Smooth muscle cell (in vitro differentiated cells): Measurements from ENCODE around the gene MAML3. TPM values are rescaled to one million over a fixed set of nuclear protein-coding genes. Genes with fewer than 3 reads are reported as not detected.

Experiments used
- DNase-seq: peaks from one replicate; lab custom pipeline; 2025; ENCODE audit not compliant: unreplicated experiment; lab: John Stamatoyannopoulos, UW
- H2AFZ ChIP-seq: fragments of 200-600 bp; sonication (generic); 2 replicates; pipeline ENCODE4 v1.6.0; 2016; ENCODE audit warnings: antibody characterized with exemption, low read depth, mild to moderate bottlenecking
- H3F3A ChIP-seq: fragments of 200-600 bp; sonication (generic); 2 replicates; pipeline ENCODE4 v1.6.0; 2017; ENCODE audit warnings: antibody characterized with exemption, low read depth
- H3K27ac ChIP-seq: fragments of 200-600 bp; sonication (generic); 2 replicates; pipeline ENCODE4 v1.5.1; 2016; ENCODE audit warnings: low read depth, mild to moderate bottlenecking
- H3K27me3 ChIP-seq: fragments of 200-600 bp; sonication (generic); 2 replicates; pipeline ENCODE4 v1.6.1; 2016; ENCODE audit warnings: low read depth, mild to moderate bottlenecking
- H3K36me3 ChIP-seq: fragments of 200-600 bp; sonication (generic); 2 replicates; pipeline ENCODE4 v1.5.1; 2016; ENCODE audit warnings: low read depth
- H3K4me1 ChIP-seq: fragments of 200-600 bp; sonication (generic); 2 replicates; pipeline ENCODE4 v1.5.1; 2016; ENCODE audit warnings: low read depth
- H3K4me2 ChIP-seq: fragments of 200-600 bp; sonication (generic); 2 replicates; pipeline ENCODE4 v1.6.0; 2016; ENCODE audit warnings: mild to moderate bottlenecking
- H3K4me3 ChIP-seq: fragments of 200-600 bp; sonication (generic); 2 replicates; pipeline ENCODE4 v1.5.1; 2016; ENCODE audit warnings: mild to moderate bottlenecking
- H3K79me2 ChIP-seq: fragments of 200-600 bp; sonication (generic); 2 replicates; pipeline ENCODE4 v1.6.0; 2016; ENCODE audit warnings: low read depth, mild to moderate bottlenecking
- H3K9ac ChIP-seq: fragments of 200-600 bp; sonication (generic); 2 replicates; pipeline ENCODE4 v1.6.0; 2016; ENCODE audit warnings: low read depth
- H3K9me3 ChIP-seq: fragments of 200-600 bp; sonication (generic); replicated peaks from 2 replicates; pipeline ENCODE4 v1.5.1; 2016; ENCODE audit warnings: low read depth
- H4K20me1 ChIP-seq: fragments of 200-600 bp; sonication (generic); 2 replicates; pipeline ENCODE4 v1.6.0; 2016; ENCODE audit warnings: low read depth
- WGBS: methylation state at CpG from one replicate; pipeline ENCODE4 v1.1.7; 2016; ENCODE audit warnings: low lambda C conversion rate; 5-methylcytosine and 5-hydroxymethylcytosine counted together
- polyA plus RNA-seq: library from polyadenylated mRNA; unstranded; fragments of >200 nt; fragmentation: Nextera tagmentation; extraction: Ambion mirVana; gene quantifications from 2 replicates; pipeline ENCODE4 v1.2.1, GENCODE V29; 2016
- total RNA-seq: library from RNA; depleted of rRNA; stranded (reverse); fragments of >200 nt; gene quantifications from 2 replicates; pipeline ENCODE4 v1.2.3, GENCODE V29; 2014
- TF ChIP-seq, protein P1 (sequence below): fragments of 200-600 bp; sonication (generic); IDR thresholded peaks from 2 replicates; pipeline ENCODE4 v1.5.1; 2017; ENCODE audit warnings: borderline replicate concordance, mild to moderate bottlenecking, antibody characterized with exemption; ENCODE audit not compliant: insufficient read depth, poor library complexity, severe bottlenecking

The MAML3 gene
- total and polyA plus RNA-seq, 2 experiments from 2014 or later = 4.9 to 12.6 TPM

DNA sequence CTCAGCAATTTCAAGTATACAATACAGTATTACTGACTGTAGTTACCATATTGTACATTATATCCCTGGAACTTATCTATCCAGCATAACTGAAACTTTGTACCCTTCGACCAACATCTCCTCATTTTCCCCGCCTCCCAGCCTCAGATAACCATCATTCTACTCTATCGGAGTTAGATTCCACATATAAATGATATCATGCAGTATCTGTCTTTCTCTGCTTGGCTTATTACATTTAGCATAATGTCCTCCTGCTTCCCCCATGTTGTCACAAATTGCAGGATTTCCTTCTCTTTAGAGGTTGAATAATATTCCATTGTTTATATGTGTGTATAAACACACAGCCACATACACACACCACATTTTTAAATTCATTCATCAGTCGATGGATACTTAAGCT, 218.1 kb downstream of the MAML3 start:
- peaks cover 26% of the 10 kb centered on the region for H4K20me1 ChIP-seq

DNA sequence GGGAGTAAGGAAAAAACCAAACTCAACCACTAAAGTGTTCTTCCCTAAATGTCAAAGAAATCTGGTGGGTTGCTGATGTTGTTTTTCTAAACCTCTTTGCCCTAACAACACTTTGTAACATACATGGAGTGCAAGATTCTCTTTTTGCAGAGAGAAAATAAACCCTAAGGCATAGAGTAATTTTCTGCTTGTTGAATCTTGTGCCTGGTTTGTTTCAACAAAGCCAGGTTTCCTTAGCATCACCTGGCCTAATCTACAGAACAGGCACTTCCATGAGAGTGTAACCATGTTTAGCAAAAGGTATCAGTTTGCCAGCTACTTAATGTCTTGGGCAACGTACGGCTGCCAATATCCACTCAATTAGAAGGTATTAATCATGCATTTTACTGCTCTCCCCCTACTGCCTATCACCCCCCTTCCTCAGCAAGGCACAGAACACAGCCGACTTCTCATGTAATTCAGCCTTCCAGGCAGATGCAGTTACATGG, 219.2 kb downstream of the MAML3 start:
- Histone ChIP-seq H3K9me3 (no peaks in the 10 kb centered on the region), H3K79me2 (peaks cover 23% of the 10 kb centered on the region), H3K9ac (no peak overlapping the region), H3K4me2 (peak overlapping the region; percentile 37), H3K4me3 (no peak overlapping the region), H3K27me3 (no peaks in the 10 kb centered on the region), H3K36me3 (no peaks in the 10 kb centered on the region), H3F3A (no peaks in the 10 kb centered on the region), H3K4me1 (peaks cover 4% of the 10 kb centered on the region), H4K20me1 (peaks cover 26% of the 10 kb centered on the region), H2AFZ (no peak overlapping the region), H3K27ac (peak overlapping the region; percentile 44)
- TF ChIP-seq, protein P1, sequence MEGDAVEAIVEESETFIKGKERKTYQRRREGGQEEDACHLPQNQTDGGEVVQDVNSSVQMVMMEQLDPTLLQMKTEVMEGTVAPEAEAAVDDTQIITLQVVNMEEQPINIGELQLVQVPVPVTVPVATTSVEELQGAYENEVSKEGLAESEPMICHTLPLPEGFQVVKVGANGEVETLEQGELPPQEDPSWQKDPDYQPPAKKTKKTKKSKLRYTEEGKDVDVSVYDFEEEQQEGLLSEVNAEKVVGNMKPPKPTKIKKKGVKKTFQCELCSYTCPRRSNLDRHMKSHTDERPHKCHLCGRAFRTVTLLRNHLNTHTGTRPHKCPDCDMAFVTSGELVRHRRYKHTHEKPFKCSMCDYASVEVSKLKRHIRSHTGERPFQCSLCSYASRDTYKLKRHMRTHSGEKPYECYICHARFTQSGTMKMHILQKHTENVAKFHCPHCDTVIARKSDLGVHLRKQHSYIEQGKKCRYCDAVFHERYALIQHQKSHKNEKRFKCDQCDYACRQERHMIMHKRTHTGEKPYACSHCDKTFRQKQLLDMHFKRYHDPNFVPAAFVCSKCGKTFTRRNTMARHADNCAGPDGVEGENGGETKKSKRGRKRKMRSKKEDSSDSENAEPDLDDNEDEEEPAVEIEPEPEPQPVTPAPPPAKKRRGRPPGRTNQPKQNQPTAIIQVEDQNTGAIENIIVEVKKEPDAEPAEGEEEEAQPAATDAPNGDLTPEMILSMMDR = no peak
- no peak for DNase-seq
- 52% methylated on average over 3 of the region's 3 CpGs for WGBS

More for the DNA sequence above, 218.1 kb downstream of the MAML3 start:
- no peak overlapping the region for H3K9ac ChIP-seq
- TF ChIP-seq, protein P1 = no peak
- H3K4me1 ChIP-seq = peaks cover 4% of the 10 kb centered on the region
- peaks cover 23% of the 10 kb centered on the region for H3K79me2 ChIP-seq
- H3K27me3 ChIP-seq = no peaks in the 10 kb centered on the region
- no peak overlapping the region for H3K4me2 ChIP-seq
- 86% methylated on average over 4 of the region's 4 CpGs for WGBS
- no peak overlapping the region for H2AFZ ChIP-seq
- no peaks in the 10 kb centered on the region for H3F3A ChIP-seq
- no peak overlapping the region for H3K4me3 ChIP-seq
- no peaks in the 10 kb centered on the region for H3K36me3 ChIP-seq
- DNase-seq = no peak
- H3K27ac ChIP-seq = no peak overlapping the region
- H3K9me3 ChIP-seq = no peaks in the 10 kb centered on the region

DNA sequence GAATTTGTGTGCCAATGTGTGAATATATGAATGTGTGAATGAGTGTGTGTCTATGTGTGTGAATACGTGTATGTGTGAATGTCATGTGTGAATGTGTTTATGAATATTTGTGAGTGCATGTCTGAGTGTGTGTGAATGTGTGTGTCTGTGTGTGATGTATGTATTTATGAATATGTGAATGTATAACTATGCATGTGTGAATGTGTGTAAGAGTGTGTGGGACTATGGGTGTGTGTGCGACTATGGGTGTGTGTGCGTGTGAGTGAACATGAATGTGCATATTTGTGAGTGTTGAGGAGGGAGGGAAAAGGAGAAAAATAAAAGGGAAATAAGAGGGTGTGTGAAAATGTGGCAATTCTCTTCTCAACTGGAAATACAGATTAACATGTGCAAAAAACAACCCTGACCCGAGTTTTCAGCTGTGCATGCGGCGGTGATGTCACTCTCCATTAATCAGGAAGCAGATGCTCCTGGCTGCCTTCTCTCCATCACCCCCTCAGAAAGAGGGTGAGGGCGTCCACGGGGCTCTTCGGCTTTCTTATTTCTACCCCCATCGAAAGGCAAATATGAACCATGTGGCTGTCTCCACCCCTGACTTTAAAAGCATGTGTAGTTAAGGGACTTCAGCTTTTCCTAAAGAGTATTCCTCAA, 219.8 kb downstream of the MAML3 start:
- no peak overlapping the region for H3K9ac ChIP-seq
- H3K4me2 ChIP-seq = peak overlapping the region; percentile 37
- H4K20me1 ChIP-seq = peaks cover 26% of the 10 kb centered on the region
- no peaks in the 10 kb centered on the region for H3K36me3 ChIP-seq
- no peaks in the 10 kb centered on the region for H3K27me3 ChIP-seq
- TF ChIP-seq, protein P1 = no peak
- no peaks in the 10 kb centered on the region for H3K9me3 ChIP-seq
- H2AFZ ChIP-seq = no peak overlapping the region
- no peak overlapping the region for H3K4me3 ChIP-seq
- peaks cover 19% of the 10 kb centered on the region for H3K79me2 ChIP-seq
- no peaks in the 10 kb centered on the region for H3F3A ChIP-seq
- DNase-seq = no peak
- peak overlapping the region; percentile 44 for H3K27ac ChIP-seq
- 55% methylated on average over 10 of the region's 10 CpGs for WGBS
- H3K4me1 ChIP-seq = peaks cover 4% of the 10 kb centered on the region

DNA sequence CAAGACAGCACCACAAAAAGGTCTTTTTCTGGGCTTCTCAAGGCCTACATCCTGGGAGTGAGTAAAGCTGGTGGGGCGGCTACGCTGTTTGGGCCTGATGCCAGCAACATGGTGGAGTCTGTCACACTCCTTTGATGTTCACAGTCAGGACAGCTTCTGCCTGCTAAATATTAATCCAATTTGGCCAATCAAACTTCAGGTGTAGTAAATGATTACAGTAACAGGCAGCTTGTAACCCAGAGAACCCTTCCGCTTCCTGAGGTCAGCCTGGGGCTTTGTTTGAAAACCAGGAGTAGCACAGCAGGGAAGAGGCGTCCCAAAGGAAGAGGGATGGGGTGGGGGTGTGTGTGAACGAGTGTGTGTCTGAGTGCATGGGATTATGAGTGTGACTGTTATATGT, 220.4 kb downstream of the MAML3 start:
- no peak overlapping the region for H3K9ac ChIP-seq
- 92% methylated on average over 5 of the region's 5 CpGs for WGBS
- TF ChIP-seq, protein P1 = no peak

More for the DNA sequence above, 220.4 kb downstream of the MAML3 start:
- no peak for DNase-seq
- H4K20me1 ChIP-seq = peaks cover 20% of the 10 kb centered on the region
- peaks cover 13% of the 10 kb centered on the region for H3K79me2 ChIP-seq
- no peak overlapping the region for H3K4me2 ChIP-seq
- peaks cover 4% of the 10 kb centered on the region for H3K4me1 ChIP-seq
- no peaks in the 10 kb centered on the region for H3K9me3 ChIP-seq
- H3F3A ChIP-seq = no peaks in the 10 kb centered on the region
- H3K36me3 ChIP-seq = no peaks in the 10 kb centered on the region
- H3K27ac ChIP-seq = no peak overlapping the region
- no peak overlapping the region for H3K4me3 ChIP-seq
- H3K27me3 ChIP-seq = no peaks in the 10 kb centered on the region
- no peak overlapping the region for H2AFZ ChIP-seq
